Omental fat pad (tissue), 4 donors: ENCODE results near the gene NEFH. TPM values are rescaled to one million over a fixed set of nuclear protein-coding genes. Genes with fewer than 3 reads are reported as not detected.

Experiments used
- ATAC-seq: fragments of 150-250 bp; one replicate; pipeline ENCODE4 v1.9.1; 2016; ENCODE audit warnings: mild to moderate bottlenecking, moderate library complexity; ENCODE audit not compliant: low FRiP score
- DNase-seq: peaks from one replicate; pipeline ENCODE4 v3.0.0-alpha.2; 2019; ENCODE audit warnings: low spot score
- total RNA-seq, 4 donors: library from RNA; depleted of rRNA; stranded (reverse); fragments of >200 nt; gene quantifications; one replicate each; pipeline ENCODE4 v1.1.0, GENCODE V29; 2016
- TF ChIP-seq, protein P1 (sequence below), 3 donors: fragments of 450-650 bp; IDR thresholded peaks; one replicate each; pipeline ENCODE4 v1.5.1; 2016 to 2017; ENCODE audit warnings: antibody characterized with exemption in 3 of 3, mild to moderate bottlenecking in 3 of 3, moderate library complexity in 2 of 3

The NEFH gene
- total RNA-seq, 4 donors from 2014 or later, result 0.32 to 1.4 (median 0.42) TPM

DNA sequence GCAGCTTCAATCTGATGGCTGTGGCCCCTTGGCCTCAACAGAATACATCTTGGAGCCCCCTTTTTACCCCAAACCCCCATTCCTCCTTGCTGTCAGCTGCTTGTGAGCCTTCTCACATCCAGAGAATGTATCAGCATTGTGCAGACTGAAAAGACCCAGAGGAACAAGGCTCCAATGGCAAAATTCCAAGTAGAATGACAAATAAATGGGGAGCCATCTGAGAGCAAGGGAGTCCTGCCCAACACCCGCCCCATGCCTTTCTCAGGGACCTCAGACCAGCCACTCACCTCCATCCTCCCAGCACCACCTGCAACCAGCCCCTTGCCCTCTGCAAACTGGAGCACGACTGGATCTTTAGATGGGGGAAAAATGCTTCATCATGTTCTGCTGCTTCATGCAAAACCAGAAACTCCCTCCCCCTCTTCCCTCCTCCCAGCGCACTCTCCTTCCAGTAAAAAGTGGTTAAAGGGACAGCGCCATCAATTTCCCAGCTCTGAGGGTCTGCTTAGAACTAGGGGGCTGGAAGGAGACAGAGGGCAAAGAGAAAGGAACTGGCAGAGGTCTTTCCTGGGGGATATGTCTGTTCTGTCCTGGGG, 2.2 kb upstream of the NEFH start:
- ATAC-seq, result no peak
- TF ChIP-seq, protein P1, sequence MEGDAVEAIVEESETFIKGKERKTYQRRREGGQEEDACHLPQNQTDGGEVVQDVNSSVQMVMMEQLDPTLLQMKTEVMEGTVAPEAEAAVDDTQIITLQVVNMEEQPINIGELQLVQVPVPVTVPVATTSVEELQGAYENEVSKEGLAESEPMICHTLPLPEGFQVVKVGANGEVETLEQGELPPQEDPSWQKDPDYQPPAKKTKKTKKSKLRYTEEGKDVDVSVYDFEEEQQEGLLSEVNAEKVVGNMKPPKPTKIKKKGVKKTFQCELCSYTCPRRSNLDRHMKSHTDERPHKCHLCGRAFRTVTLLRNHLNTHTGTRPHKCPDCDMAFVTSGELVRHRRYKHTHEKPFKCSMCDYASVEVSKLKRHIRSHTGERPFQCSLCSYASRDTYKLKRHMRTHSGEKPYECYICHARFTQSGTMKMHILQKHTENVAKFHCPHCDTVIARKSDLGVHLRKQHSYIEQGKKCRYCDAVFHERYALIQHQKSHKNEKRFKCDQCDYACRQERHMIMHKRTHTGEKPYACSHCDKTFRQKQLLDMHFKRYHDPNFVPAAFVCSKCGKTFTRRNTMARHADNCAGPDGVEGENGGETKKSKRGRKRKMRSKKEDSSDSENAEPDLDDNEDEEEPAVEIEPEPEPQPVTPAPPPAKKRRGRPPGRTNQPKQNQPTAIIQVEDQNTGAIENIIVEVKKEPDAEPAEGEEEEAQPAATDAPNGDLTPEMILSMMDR (IDR thresholded peaks at IDR 0.05), result no peak
- DNase-seq, result no peak

DNA sequence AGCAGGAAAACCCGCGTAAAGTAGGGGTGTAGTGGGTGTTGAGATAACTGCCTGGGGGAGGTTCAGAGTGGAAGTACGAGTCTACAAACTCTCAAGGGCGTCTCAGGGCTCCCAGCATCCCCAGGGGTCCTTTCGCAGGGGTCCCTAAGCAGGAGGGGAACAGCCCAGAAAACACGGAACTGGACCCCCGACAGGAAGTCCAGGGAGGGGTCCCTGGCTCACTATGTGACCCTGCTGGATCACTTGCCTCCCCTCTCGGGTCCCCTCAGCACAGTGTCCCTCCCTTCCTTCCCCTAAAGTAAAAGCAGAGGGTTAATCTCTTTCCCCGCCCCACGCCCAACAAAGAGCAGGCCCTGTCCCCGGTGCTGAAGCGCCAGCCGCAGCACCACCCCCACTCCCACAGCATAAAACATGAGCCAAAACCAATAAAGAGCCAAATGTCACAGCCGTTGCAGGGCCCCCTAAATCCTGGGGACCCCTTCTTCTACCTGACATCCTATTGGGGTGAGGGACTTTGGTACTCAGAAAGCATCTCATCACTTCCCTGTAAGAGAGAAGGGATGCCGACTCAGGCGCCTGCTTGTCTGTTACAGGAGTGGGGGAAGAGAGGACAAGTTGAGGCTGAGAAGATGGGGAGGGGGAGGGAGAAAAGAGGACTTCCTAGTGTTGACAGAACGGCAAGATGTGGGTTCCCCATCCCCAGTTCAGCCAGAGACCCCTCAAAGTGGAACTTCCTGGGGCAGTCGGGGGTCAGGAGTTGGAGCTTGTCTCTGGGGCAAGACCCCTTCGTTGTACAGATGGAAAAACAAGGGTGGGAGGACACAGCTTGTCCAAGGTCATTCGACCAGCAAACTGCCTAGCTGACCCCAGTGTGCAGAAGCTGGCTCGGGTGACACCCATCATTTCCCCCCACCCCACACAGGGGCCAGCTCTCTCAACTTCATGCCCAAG, 1.4 kb upstream of the NEFH start:
- ATAC-seq (no peak), DNase-seq (no peak)
- TF ChIP-seq, protein P1 (IDR thresholded peaks at IDR 0.05), result no peak

DNA sequence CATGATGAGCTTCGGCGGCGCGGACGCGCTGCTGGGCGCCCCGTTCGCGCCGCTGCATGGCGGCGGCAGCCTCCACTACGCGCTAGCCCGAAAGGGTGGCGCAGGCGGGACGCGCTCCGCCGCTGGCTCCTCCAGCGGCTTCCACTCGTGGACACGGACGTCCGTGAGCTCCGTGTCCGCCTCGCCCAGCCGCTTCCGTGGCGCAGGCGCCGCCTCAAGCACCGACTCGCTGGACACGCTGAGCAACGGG, 169 bp downstream of the NEFH start:
- TF ChIP-seq, protein P1 (IDR thresholded peaks at IDR 0.05), result no peak
- no peak for DNase-seq
- ATAC-seq, result no peak

DNA sequence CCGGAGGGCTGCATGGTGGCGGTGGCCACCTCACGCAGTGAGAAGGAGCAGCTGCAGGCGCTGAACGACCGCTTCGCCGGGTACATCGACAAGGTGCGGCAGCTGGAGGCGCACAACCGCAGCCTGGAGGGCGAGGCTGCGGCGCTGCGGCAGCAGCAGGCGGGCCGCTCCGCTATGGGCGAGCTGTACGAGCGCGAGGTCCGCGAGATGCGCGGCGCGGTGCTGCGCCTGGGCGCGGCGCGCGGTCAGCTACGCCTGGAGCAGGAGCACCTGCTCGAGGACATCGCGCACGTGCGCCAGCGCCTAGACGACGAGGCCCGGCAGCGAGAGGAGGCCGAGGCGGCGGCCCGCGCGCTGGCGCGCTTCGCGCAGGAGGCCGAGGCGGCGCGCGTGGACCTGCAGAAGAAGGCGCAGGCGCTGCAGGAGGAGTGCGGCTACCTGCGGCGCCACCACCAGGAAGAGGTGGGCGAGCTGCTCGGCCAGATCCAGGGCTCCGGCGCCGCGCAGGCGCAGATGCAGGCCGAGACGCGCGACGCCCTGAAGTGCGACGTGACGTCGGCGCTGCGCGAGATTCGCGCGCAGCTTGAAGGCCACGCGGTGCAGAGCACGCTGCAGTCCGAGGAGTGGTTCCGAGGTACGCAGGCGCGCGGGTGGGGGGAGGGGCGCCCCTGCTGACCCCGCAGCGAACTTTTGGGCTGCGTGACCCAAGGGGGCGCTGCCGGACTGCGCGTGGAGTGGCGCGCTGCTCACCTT, 670 bp downstream of the NEFH start:
- no peak for ATAC-seq
- TF ChIP-seq, protein P1 (IDR thresholded peaks at IDR 0.05), result no peak
- no peak for DNase-seq

DNA sequence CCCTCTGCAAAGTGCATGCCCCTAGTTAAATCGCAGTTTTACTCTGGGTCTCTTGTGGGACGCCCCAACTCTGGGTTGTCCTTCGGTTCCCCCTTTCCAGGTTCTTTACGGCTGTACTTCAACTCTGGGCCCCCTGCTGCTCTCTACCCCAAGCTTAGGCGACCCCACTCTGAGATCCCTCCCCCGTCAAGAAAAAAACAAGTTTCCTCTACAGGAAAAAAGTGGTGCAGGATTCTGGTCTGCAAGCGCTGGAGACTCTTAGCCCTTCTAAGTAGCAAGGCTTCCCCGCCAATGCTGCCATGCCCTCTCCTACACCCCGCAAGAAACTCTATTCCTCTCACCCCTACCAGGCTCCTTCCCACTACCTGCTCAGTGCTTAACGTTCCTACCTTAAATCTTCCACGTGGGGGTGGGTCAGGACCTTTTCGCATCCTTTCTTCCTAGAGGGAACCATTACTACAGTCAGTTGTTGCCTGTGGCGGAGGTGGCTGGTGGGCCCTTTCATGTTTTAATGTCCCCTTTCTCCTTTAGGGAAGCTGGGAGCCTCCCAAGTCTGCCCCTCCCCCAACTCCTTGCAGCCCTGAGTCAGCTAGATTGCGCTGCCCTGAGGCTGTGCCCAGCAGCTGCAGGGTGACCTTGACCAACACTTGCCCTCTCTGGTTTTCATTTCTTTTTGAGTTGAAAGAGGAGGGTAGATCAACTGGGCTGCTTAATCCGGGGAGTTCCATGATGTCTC, 1.4 kb downstream of the NEFH start:
- ATAC-seq (no peak), DNase-seq (no peak)
- TF ChIP-seq, protein P1 (IDR thresholded peaks at IDR 0.05), result no peak

DNA sequence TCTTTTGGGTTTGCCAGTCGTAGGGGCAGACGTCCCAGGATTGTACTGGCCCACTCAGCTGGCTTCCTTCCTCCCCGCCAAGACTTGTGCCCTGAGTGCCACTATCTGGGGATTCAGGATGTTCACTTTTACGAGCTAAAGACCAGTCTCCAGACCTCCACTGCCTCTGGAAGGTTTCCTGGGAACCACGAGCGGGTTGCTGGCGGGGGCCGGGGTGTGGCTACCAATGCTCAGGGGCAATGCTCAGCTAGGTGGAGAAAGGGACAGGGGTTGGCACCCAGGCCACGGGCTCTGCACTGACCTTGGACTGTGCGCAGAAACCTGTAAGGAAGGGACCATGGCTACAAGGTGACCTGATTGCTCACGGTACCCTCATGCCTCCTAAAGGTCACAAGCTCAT, 2.2 kb downstream of the NEFH start:
- ATAC-seq (no peak), DNase-seq (no peak)
- TF ChIP-seq, protein P1 (IDR thresholded peaks at IDR 0.05), result no peak
